NCI-H2029 (cell line): Measurements from ENCODE around the gene GNAZ.

Experiments
- DNase-seq: peaks from one replicate; lab custom pipeline; 2025; lab: John Stamatoyannopoulos, UW

GNAZ gene

DNA sequence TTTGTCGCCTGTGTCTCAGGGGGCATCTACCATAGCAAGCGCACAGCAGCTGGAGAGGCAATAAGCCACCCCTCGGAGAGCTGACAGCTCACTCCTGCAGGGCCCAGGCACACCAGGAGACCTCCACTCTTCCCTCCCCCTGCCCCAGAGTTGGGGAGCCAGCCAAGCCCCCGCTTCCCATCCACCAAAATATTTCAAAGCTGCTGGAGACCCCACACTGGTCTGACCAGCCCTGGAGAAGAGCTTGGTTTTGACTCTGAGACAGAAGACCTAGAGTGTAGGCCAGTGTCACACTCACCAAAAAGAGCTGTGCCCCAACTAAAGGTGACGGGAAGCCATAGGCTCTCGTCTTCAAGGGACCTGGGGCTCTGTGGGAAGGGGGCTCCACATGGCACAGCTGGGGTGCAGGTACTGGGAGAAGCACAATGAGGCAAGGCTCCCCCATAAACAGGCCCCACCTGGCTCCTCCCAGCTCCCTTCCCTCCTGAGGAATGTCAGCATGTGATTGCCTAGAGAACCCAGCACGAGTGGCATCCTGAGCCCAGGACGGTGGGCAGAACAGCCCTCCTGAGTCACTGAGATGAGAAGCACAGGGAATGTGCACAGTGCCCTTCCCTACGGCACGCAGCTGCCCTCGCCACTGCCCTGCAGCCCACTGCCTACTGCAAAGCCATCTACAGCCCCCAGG lies 5.8 kb upstream of the GNAZ start:
- no peak for DNase-seq

DNA sequence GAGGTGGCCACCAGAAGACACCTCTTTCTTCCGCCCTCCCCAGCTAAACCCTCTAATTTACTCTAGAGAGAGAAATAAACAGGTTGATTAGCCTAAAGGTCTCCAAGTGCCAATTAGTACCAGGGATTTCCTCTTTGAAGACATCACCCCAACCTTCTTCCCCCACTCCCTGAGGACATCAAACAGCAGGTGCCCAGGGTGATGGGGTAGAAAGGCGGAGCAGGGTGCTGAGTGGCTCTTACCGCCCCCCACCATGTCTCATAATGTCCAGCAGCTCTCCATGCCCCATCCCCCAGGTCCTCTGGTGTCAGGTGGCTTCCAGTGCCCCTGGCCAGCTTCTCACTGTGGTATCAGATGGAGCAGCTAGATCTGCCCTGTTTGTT lies 5.3 kb upstream of the GNAZ start:
- no peak for DNase-seq

GRCh38 chr22:23065495-23066122 lies 4.7 kb upstream of the GNAZ start:
- no peak for DNase-seq

DNA sequence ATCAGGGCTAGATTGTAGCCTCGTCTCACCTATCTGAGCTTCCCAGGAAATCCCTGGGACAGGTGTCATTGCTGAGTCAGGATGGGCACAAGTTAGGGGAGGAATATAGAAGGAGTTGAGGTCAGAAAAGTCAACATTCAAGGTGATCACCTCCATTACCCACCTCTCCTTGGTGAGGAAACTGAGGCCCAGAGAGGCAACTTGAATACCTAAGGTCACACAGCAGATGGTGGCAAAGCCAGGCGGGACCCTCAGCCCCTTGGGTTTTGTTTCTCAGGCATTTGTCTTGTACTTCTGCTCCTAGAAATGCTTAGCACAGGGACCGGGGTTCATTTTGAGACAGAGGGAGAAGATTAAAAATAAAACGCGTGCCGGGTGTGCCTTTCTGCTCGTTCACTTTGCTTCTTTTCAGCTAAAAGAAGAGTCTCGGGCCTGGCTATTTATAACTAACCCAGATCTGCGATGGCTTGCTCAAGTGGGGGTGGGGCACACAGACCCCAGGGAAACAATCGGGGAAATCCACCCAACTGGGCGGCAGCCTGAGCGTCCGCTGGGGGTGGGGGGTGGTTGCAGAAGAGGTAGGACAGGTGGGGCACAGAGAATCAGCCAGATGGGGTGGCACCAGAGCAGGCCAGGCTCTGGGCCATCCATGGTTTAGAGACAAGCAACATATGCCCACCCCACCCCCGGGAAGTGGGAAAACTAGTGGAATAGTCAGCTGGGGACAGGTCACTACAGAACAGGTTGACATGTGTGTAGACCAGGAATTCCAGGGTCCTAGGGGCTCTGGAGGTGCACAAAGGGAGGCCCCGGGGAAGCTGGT lies 3.9 kb upstream of the GNAZ start:
- no peak for DNase-seq

DNA sequence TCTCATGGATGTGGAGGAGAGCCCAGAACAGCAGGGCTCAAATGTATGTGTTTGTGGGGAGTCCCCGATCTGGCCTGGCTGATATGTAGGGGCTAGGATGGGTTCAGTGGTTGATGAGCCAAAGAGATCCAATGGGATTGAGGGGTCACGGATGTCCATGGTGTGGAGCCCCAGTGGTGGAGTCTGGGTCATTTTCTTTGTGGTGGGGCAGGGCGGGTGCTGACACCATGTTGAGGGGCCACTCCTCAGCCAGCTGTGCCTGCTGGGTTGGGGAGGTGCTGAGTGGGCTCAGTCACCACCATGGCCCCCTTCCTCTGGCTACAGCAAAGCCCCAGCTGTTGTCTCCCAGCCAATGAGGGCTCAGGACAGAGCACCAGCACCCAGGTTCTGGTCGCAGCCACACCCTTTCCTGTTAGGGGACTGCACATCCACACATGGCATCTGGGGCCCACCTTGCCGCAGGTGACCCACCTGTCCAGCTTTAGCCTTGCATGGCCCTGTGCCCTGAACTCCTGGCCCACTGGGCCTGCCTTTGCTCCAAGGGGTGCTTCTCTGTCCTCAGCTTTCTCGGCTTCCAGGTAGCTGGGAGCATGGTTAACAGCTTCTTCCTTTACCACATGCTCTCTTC lies 3.2 kb upstream of the GNAZ start:
- no peak for DNase-seq

- DNase-seq, result no peak
Measured at GRCh38 chr22:23067691-23068090, 2.6 kb upstream of the GNAZ start.

GRCh38 chr22:23068096-23068831 lies 2.1 kb upstream of the GNAZ start:
- DNase-seq, result no peak

DNA sequence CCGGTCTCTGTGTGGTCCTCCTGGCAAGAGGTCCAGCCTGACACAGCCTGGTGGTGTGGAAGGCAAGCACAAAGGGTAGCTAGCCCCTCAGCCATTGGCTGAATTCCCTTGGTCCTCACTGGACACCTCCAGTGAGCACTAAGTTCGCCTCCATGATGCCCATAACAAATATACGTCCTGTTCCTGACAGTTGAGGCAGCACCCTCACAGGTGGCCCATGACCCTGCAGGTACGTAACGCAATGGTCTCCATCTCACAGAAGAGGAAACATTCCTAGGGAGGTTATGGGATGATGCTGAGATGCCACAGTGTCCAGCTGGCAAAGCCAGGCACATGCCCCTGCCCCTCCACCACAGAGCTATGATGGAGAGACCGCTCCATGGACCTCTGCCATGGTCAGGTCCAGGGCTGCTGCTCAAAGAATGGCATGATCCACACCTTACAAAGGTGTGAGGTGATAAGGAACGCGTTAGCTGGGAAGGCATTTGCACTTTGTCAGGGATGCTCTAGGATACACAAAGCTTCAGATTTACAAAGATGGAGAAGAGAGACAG lies 1.4 kb upstream of the GNAZ start:
- DNase-seq, result no peak

- peak; percentile 79 for DNase-seq
Measured at GRCh38 chr22:23069502-23070357, 589 bp upstream of the GNAZ start.

- DNase-seq, result no peak
Measured at GRCh38 chr22:23071230-23072076, 1.1 kb downstream of the GNAZ start.

- no peak for DNase-seq
Measured at GRCh38 chr22:23072077-23072910, 2.0 kb downstream of the GNAZ start.

DNA sequence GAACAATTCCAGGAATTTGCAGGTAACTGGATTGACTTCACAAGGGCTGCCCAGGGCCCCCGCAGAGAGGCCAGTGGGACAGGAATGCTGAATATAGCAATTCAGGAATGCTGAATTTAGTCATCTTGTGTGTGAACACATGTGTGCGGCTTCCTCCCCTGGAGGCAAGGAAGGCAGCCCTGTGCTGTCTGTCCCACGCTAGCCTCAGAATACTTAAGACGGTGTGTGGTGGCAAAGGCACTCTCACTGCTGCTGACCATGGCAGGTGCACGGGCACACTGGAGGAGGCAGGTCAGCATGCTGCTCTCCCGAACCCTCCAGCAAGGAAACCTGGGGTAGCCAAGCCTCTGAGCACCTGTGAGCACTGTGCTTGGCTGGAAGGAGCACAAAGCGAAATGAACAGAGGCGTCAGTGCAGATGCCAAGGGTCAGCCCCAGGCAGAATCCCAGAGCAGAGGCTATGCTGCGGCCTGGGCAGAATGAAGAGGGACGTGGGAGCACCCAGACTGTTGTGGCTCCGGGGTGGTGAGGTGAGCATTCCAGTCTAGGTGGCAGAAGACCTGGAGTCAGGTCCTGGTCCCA lies 2.7 kb downstream of the GNAZ start:
- no peak for DNase-seq

DNA sequence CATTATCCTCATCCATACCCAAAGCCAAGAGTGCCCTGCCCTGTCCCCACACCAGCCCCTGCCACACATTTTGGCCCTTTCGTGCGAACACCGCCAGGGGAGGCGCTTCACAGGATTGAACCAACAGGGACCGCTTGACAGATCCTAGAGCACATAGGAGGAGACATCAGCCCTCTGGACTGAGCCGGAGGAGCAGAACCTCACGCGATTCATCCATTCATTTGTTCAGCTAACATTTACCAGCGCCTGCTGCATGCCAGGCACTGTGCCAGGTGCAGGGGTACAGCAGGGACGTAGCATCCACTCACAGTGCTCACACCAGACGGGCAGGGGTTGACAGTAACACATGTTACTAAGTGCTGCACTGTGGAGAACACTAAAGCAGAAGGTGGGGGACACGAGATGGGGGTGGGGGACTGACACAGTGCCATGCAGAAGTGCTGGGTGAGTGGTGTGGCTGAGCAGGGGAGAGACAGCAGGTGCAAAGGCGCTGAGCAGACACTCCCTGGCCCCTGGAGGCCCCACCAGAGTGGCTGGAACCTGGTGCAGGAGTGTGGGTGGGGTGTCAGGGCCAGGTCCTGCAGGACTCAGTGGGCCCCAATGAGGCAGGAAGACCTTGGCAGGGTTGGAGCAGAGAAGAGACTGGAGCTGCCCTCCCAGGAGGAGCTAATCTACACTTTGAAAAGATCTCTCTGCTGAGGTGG lies 3.4 kb downstream of the GNAZ start:
- no peak for DNase-seq

DNA sequence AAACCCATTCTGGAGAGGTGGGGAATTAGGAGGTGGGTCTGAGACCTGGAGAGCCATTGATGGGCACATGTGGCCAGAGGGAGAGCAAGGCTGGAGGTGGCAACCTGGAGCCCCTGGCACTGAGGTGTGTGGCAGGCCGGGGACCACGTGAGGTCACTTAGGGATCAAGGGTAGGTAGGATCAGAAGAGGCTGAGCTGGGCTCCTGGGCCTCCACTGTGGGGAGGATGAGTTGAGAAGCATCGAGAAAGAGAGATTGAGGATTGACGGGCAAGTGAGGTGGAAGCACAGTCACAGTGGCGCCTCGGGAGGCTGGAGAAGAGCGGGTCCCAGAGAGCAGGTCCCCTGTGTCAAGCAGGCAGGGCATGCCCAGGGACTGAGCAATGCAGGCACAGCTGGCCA lies 4.1 kb downstream of the GNAZ start:
- DNase-seq, result no peak

DNA sequence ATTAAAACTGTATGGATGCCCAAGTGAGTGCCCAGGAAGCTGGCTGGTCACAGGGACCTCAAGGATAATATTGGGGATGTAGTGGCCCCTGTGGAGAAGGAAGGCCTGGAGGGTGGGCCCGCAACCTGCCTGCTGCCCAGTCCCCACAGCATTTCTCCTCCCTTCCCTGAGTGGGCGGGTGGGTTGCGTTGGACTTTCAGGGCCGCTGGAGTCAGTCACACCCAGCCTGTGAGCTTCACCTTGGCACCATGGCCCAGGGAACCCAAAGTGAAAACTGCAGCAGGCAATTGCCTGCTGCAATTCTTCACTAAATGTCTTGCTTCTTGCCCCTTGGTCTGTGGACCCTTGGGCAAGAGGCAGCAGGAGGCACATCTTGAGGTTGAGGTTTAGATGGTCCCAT lies 4.7 kb downstream of the GNAZ start:
- DNase-seq, result no peak

DNA sequence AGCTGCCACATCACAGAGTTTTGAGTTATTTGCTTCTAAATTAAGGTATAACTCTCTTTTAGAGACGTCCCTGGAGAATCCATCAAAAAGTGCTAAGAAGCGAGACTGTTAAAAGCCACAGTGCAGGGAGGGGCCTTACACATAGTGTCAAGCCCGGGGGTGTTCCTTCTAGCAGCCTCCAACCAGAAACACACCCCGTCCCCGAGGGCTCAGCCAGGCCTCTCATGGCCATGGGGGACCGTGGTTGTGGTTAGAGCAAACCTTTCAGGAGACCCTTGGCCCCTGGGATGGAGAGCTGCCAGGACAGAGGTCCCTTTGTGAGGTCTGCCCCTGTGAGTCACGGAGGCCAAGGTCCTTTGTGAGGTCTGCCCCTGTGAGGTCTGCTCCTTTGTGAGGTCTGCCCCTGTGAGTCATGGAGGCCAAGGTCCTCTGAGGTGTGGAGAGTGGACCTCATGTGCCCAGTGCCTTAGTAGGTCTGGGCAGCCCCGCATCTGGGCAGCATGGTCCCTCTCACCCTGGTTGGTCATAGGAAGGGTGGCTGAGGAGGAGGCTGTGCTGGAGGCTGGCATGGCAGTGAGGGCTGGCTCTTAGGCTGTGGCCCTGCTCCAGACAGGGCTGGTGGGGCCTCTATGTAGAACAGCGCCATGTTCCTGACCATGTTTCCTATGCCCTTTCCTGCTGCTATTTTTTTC lies 5.4 kb downstream of the GNAZ start:
- no peak for DNase-seq

DNA sequence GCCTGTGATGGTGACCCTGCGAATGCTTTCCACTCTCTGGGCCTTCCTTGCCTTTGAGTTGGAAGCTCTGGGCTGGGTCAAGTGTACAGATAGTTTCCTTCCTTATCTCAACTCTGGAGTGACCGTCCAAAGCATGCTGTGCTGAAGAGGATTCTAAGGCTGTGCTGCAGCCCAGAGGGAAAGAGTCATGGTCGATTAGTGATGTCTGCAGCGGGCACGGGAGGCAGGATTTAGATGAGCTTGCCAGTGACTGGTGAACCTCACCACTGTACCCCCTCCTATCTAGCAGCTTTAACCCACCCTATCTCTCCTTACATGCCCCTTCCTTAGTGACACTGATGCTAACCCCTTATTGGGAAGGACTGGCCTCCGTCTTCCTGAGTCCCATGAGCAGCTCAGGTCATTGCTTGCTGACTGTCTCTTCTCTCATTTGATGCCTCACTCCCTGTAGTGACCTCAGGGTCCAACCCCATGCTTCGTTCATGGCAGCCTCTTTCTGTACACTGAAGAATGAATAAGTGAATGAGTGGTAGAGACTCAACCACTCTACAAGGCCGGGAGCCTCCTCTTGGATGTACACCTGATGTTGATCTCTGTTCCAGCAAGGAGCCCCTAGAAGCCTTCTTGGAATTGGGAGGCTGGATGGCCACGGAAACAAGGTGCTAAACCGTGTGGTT lies 6.7 kb downstream of the GNAZ start:
- DNase-seq, result no peak
